ENCODE results near the gene CKLF. TPM values are rescaled to one million over a fixed set of nuclear protein-coding genes. Genes with fewer than 3 reads are reported as not detected.

The CKLF gene
- total RNA-seq, 1 experiment from 2014 or later, result 47.9 TPM

DNA sequence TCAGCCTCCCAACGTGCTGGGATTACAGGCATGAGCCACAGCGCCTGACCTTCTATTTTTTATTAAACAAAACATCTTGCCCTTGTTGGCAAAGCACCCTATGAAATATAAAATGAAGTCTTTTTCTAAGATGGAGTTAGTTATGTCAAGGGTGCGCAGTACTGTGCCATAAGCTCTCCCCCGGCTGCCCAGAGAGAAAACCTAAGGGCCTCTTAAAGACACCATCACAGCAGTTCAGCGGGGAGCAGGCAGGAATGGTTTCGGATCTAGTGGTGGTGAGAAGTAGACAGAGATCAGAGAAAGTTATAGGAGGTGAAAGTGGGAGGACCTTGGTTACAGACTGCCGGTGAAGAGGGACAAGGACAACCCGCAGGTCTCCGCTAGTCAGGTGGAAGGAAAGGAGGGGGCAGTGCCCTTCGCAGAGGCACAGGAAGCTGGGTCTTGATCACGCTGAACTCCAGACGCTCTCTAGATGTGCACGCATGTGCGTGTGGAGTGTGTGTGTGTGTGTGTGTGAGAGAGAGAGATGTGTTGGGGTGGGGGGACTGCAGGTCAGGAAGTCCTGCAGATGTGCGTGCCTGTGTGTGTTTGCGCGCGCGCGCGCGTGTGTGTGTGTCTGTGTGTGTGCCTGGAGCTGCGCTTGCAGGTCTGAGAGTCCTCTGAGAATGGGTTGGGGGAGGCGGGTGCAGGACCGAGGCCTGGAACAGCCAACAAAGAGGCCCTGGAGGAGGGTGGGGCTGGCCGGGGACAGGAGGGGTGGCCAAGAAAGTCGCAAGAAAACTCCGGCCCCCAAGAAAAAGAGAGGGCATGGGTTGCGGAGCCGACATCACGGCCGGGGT is 51.4 kb downstream of the CKLF start:
- H3K27me3 ChIP-seq (replicated peaks; ENCODE audit: insufficient read depth, low read depth, low read length, poor library complexity), result no peaks in the 10 kb centered on the region
- peaks cover 1% of the 10 kb centered on the region for H3K36me3 ChIP-seq (ENCODE audit: insufficient read depth, low read length, poor library complexity, severe bottlenecking)
- DNase-seq (ENCODE audit: low spot score), result peak; percentile 73
- H3K4me3 ChIP-seq (ENCODE audit: low read depth, low read length, poor library complexity, severe bottlenecking), result peak overlapping the region; percentile 95
- intact Hi-C loops (cut with micrococcal nuclease; ENCODE audit: unreplicated experiment), result loop anchor here (2.0 kb wide), 1 partner anchor 197 kb away; no protein-coding TSS in a partner anchor
- no peaks in the 10 kb centered on the region for H3K9me3 ChIP-seq (ENCODE audit: low read depth, low read length, poor library complexity, severe bottlenecking)
- H3K27ac ChIP-seq (ENCODE audit: low read depth, low read length, poor library complexity, severe bottlenecking), result peak overlapping the region; percentile 67
- peaks cover 19% of the 10 kb centered on the region for H3K4me1 ChIP-seq (ENCODE audit: insufficient read depth, low read length, poor library complexity, severe bottlenecking)
- TF ChIP-seq, protein P1, sequence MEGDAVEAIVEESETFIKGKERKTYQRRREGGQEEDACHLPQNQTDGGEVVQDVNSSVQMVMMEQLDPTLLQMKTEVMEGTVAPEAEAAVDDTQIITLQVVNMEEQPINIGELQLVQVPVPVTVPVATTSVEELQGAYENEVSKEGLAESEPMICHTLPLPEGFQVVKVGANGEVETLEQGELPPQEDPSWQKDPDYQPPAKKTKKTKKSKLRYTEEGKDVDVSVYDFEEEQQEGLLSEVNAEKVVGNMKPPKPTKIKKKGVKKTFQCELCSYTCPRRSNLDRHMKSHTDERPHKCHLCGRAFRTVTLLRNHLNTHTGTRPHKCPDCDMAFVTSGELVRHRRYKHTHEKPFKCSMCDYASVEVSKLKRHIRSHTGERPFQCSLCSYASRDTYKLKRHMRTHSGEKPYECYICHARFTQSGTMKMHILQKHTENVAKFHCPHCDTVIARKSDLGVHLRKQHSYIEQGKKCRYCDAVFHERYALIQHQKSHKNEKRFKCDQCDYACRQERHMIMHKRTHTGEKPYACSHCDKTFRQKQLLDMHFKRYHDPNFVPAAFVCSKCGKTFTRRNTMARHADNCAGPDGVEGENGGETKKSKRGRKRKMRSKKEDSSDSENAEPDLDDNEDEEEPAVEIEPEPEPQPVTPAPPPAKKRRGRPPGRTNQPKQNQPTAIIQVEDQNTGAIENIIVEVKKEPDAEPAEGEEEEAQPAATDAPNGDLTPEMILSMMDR (conservative IDR thresholded peaks at IDR 0.05; ENCODE audit: low read depth, low read length), result no peak
- no TSS peak for BruUV-seq (replicated peaks)
- CTCF ChIA-PET, result interaction anchor here (0.6 kb wide), 1 partner anchor 204 kb away, joined by 3 read pairs; no protein-coding TSS in a partner anchor
- POLR2A ChIA-PET (ENCODE audit: low non-redundant PET), result no interaction called here

DNA sequence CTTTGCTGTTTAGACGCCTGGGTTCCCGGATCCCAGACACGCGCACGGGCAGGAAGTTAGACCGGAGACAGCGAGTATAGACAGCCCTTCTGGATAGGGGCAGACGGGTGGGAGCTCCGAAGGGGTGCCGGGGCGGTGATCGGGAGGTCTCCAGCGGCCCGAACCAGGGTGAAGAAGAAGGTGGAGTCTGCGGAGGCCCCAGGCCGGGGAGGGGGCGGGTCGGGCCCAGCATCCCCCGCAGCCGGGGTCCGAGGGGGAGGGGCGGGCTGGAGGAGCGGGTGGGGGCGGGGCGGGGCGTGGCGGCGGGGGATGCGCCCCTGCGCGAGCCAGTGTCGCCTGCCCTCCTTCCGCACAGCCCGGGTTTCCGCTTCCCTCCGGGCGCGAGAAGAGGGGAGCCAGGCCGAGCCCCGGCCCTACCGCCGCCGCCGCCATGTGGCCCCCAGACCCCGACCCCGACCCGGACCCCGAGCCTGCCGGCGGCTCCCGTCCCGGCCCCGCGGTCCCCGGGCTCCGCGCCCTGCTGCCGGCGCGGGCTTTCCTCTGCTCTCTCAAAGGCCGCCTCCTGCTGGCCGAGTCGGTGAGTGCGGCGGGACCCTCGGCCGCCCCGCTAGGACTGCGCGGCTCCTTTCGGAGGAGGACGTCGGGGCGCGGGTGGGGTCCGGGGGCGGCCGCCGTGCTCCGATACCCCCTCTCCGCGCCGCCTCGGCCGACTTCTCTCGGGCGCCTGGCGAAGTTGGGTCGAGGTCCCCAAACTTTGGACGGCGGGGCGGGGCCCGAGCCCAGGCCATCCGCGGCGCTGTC is 52.2 kb downstream of the CKLF start, which contains the start of gene CMTM3:
TSS of gene CMTM3 (plus strand) at position 329 of the 801 bp plus-strand sequence. CDS start at position 431, 102 bp downstream.
- Histone ChIP-seq H3K27me3 (replicated peaks; ENCODE audit: insufficient read depth, low read depth, low read length, poor library complexity) (no peaks in the 10 kb centered on the region), H3K9me3 (ENCODE audit: low read depth, low read length, poor library complexity, severe bottlenecking) (no peaks in the 10 kb centered on the region), H3K4me3 (ENCODE audit: low read depth, low read length, poor library complexity, severe bottlenecking) (peak within 1 kb of the TSS; percentile 95), H3K27ac (ENCODE audit: low read depth, low read length, poor library complexity, severe bottlenecking) (peak within 1 kb of the TSS; percentile 80), H3K4me1 (ENCODE audit: insufficient read depth, low read length, poor library complexity, severe bottlenecking) (peaks cover 19% of the 10 kb centered on the region), H3K36me3 (ENCODE audit: insufficient read depth, low read length, poor library complexity, severe bottlenecking) (peaks cover 10% of the 10 kb centered on the region)
- peak; percentile 83 for DNase-seq (ENCODE audit: low spot score)
- intact Hi-C loops (cut with micrococcal nuclease; ENCODE audit: unreplicated experiment), result loop anchor here (2.0 to 5.0 kb wide), 2 partner anchors 198 to 263 kb away; no protein-coding TSS in a partner anchor
- ChIA-PET CTCF (interaction anchor here (0.6 to 0.9 kb wide), 2 partner anchors 198 to 205 kb away, joined by 3 to 4 read pairs; no protein-coding TSS in a partner anchor), POLR2A (ENCODE audit: low non-redundant PET) (no interaction called here)
- BruUV-seq (replicated peaks), result no TSS peak
- no peak for TF ChIP-seq EZH2 (IDR thresholded peaks at IDR 0.05; ENCODE audit: borderline replicate concordance, low read depth, low read length, poor library complexity, severe bottlenecking)
- TF ChIP-seq, protein P1 (conservative IDR thresholded peaks at IDR 0.05; ENCODE audit: low read depth, low read length), result peak; percentile 69

DNA sequence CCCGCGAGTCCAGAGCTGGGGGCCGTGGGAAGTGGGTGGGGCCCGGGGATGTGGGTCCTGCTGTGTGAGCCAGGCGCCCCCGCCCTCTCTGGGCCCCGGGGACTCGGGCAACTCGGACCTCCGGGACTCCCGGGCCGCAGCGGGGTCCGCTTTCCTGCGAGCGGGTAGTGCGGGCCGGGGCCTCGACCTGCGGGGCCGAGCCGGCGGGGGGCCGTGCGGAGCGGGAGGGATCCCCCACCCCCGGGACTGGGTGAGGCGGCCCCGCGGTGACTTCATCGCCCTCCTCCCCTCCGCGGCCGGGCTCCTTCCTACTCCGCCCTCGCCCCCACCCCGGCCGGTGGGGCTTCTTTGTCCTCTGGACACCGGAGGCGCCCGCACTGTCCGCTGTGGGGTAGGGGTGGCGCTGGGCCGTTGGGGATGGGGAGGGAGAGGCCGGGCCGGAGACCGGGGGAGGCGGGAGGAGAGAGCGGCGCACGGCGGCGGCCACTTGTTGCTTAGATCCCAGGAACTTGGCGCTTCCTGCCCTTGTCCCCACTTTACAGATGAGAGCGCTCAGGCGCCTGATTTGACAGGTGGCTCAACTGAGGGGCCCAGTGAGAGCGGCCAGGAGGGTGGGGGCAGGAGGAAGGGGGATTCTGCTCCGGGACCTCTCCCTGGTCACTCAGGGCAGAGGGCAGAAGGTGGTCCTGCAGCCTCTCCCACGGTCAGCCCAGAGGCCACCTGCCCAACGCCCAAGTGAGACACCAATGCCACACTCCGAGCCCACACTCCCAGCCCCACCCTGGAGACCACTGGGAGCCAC is 53.0 kb downstream of the CKLF start:
- intact Hi-C loops (cut with micrococcal nuclease; ENCODE audit: unreplicated experiment), result loop anchor here (2.0 to 5.0 kb wide), 2 partner anchors 199 to 262 kb away; no protein-coding TSS in a partner anchor
- ChIA-PET POLR2A (ENCODE audit: low non-redundant PET) (no interaction called here), CTCF (interaction anchor here (0.9 kb wide), 1 partner anchor 199 kb away, joined by 4 read pairs; no protein-coding TSS in a partner anchor)
- TF ChIP-seq, protein P1 (conservative IDR thresholded peaks at IDR 0.05; ENCODE audit: low read depth, low read length), result no peak
- TF ChIP-seq EZH2 (IDR thresholded peaks at IDR 0.05; ENCODE audit: borderline replicate concordance, low read depth, low read length, poor library complexity, severe bottlenecking), result no peak
- peak overlapping the region; percentile 80 for H3K27ac ChIP-seq (ENCODE audit: low read depth, low read length, poor library complexity, severe bottlenecking)
- H3K27me3 ChIP-seq (replicated peaks; ENCODE audit: insufficient read depth, low read depth, low read length, poor library complexity), result no peaks in the 10 kb centered on the region
- peaks cover 17% of the 10 kb centered on the region for H3K36me3 ChIP-seq (ENCODE audit: insufficient read depth, low read length, poor library complexity, severe bottlenecking)
- H3K4me1 ChIP-seq (ENCODE audit: insufficient read depth, low read length, poor library complexity, severe bottlenecking), result peaks cover 19% of the 10 kb centered on the region
- no TSS peak for BruUV-seq (replicated peaks)
- DNase-seq (ENCODE audit: low spot score), result peak; percentile 24
- no peaks in the 10 kb centered on the region for H3K9me3 ChIP-seq (ENCODE audit: low read depth, low read length, poor library complexity, severe bottlenecking)
- peak overlapping the region; percentile 95 for H3K4me3 ChIP-seq (ENCODE audit: low read depth, low read length, poor library complexity, severe bottlenecking)

Measured in A673 (cell line).